ENCODE measurements around the gene PRKN. TPM values are rescaled to one million over a fixed set of nuclear protein-coding genes. Genes with fewer than 3 reads are reported as not detected.

Gene PRKN
- total RNA-seq, 4 donors from 2014 or later, result 5.2 to 121 (median 6.9) TPM

- H3K27me3 ChIP-seq, result no peaks in the 10 kb centered on the region
These were observed 608.2 kb downstream of the PRKN start for GRCh38 chr6:162119341-162119740.

GRCh38 chr6:162118706-162119105 lies 608.9 kb downstream of the PRKN start:
- Histone ChIP-seq H3K4me1 (no peaks in the 10 kb centered on the region), H3K36me3 (no peaks in the 10 kb centered on the region), H3K27ac (no peak overlapping the region), H3K4me3 (replicated peaks in 1 of 3) (no peak overlapping the region), H3K27me3 (no peaks in the 10 kb centered on the region), H3K9me3 (no peaks in the 10 kb centered on the region)
- WGBS, 2 donors, result 85 to 91% methylated on average over 5 of the region's 5 CpGs
- no peak for DNase-seq
- no peak for TF ChIP-seq POLR2A (IDR thresholded peaks at IDR 0.05)
- TF ChIP-seq CTCF (IDR thresholded peaks at IDR 0.05), result no peak
- intact Hi-C loops (cut with DNase I), result no loop called here

More at GRCh38 chr6:162119341-162119740, 608.2 kb downstream of the PRKN start:
- no peak for DNase-seq
- Histone ChIP-seq H3K36me3 (no peaks in the 10 kb centered on the region), H3K4me3 (replicated peaks in 1 of 3) (no peak overlapping the region), H3K9me3 (no peaks in the 10 kb centered on the region), H3K4me1 (no peaks in the 10 kb centered on the region), H3K27ac (no peak overlapping the region)
- TF ChIP-seq CTCF (IDR thresholded peaks at IDR 0.05) (no peak), POLR2A (IDR thresholded peaks at IDR 0.05) (no peak)
- 49 to 55% methylated on average over 4 of the region's 4 CpGs for WGBS, 2 donors
- intact Hi-C loops (cut with DNase I), result no loop called here

- no peak overlapping the region for H3K4me3 ChIP-seq (replicated peaks in 1 of 3)
- no peaks in the 10 kb centered on the region for H3K9me3 ChIP-seq
- no peak for TF ChIP-seq POLR2A (IDR thresholded peaks at IDR 0.05)
- TF ChIP-seq CTCF (IDR thresholded peaks at IDR 0.05), result no peak
- no peaks in the 10 kb centered on the region for H3K36me3 ChIP-seq
- H3K4me1 ChIP-seq, result no peaks in the 10 kb centered on the region
- H3K27me3 ChIP-seq, result no peaks in the 10 kb centered on the region
- 85 to 89% methylated on average over 7 of the region's 7 CpGs for WGBS, 2 donors
- intact Hi-C loops (cut with DNase I), result no loop called here
- DNase-seq, result no peak
- no peak overlapping the region for H3K27ac ChIP-seq
These were observed 610.6 kb downstream of the PRKN start for GRCh38 chr6:162116902-162117525.

GRCh38 chr6:162109480-162110050 lies 618.0 kb downstream of the PRKN start:
- H3K4me3 ChIP-seq (replicated peaks in 1 of 3), result no peak overlapping the region
- WGBS, 2 donors, result 88 to 94% methylated on average over 2 of the region's 2 CpGs
- H3K4me1 ChIP-seq, result no peaks in the 10 kb centered on the region
- no peaks in the 10 kb centered on the region for H3K27me3 ChIP-seq
- no peaks in the 10 kb centered on the region for H3K9me3 ChIP-seq
- intact Hi-C loops (cut with DNase I), result no loop called here
- no peak for DNase-seq
- no peaks in the 10 kb centered on the region for H3K36me3 ChIP-seq
- TF ChIP-seq CTCF (IDR thresholded peaks at IDR 0.05) (no peak), POLR2A (IDR thresholded peaks at IDR 0.05) (no peak)
- no peak overlapping the region for H3K27ac ChIP-seq

- Histone ChIP-seq H3K36me3 (no peaks in the 10 kb centered on the region), H3K27me3 (no peaks in the 10 kb centered on the region), H3K27ac (no peak overlapping the region), H3K4me1 (no peaks in the 10 kb centered on the region), H3K4me3 (replicated peaks in 1 of 3) (no peak overlapping the region), H3K9me3 (no peaks in the 10 kb centered on the region)
- no peak for DNase-seq
- 82 to 85% methylated on average over 3 of the region's 3 CpGs for WGBS, 2 donors
- TF ChIP-seq CTCF (IDR thresholded peaks at IDR 0.05), result no peak
- TF ChIP-seq POLR2A (IDR thresholded peaks at IDR 0.05), result no peak
- intact Hi-C loops (cut with DNase I), result no loop called here
These were observed 619.5 kb downstream of the PRKN start for GRCh38 chr6:162108041-162108440.

Data from thyroid gland (tissue), 4 donors.